SKM-1 treated with dmso at 0.1 percent for 144 hours (cell line): ENCODE measurements around the gene NTNG1.
"Not testable (repeated sequence)": the region's sequence is repeated elsewhere in the genome, so short reads cannot be mapped to it uniquely, and the experiment has no call there.

Source experiments
- DNase-seq: peaks from one replicate; lab custom pipeline; 2025; ENCODE audit not compliant: unreplicated experiment; lab: John Stamatoyannopoulos, UW

NTNG1 gene

GRCh38 chr1:107142666-107143065 lies 1.8 kb downstream of the NTNG1 start:
- no peak for DNase-seq

GRCh38 chr1:107145637-107146036 lies 4.8 kb downstream of the NTNG1 start:
- DNase-seq, result no peak

- DNase-seq, result no peak
Measured at GRCh38 chr1:107147843-107148242, 7.0 kb downstream of the NTNG1 start.

GRCh38 chr1:107149946-107150345 lies 9.1 kb downstream of the NTNG1 start:
- DNase-seq, result no peak

GRCh38 chr1:107151295-107151694 lies 10.5 kb downstream of the NTNG1 start:
- no peak for DNase-seq

- DNase-seq, result no peak
Measured at GRCh38 chr1:107152395-107152794, 11.6 kb downstream of the NTNG1 start.

GRCh38 chr1:107153014-107153413 lies 12.2 kb downstream of the NTNG1 start:
- no peak for DNase-seq

- DNase-seq, result no peak
Measured at GRCh38 chr1:107158496-107158895, 17.7 kb downstream of the NTNG1 start.

- DNase-seq, result no peak
Measured at GRCh38 chr1:107158991-107159390, 18.2 kb downstream of the NTNG1 start.

- DNase-seq, result no peak
Measured at GRCh38 chr1:107162745-107163144, 21.9 kb downstream of the NTNG1 start.

GRCh38 chr1:107164901-107165300 lies 24.1 kb downstream of the NTNG1 start:
- DNase-seq, result not testable (repeated sequence)

- no peak for DNase-seq
Measured at GRCh38 chr1:107169615-107170014, 28.8 kb downstream of the NTNG1 start.

- DNase-seq, result no peak
Measured at GRCh38 chr1:107171333-107171732, 30.5 kb downstream of the NTNG1 start.

GRCh38 chr1:107172450-107173170 lies 31.8 kb downstream of the NTNG1 start:
- no peak for DNase-seq

GRCh38 chr1:107175102-107175909 lies 34.5 kb downstream of the NTNG1 start:
- DNase-seq, result no peak

- DNase-seq, result no peak
Measured at GRCh38 chr1:107181253-107181969, 40.6 kb downstream of the NTNG1 start.

GRCh38 chr1:107183011-107183410 lies 42.2 kb downstream of the NTNG1 start:
- DNase-seq, result no peak

GRCh38 chr1:107184888-107185287 lies 44.0 kb downstream of the NTNG1 start:
- no peak for DNase-seq

GRCh38 chr1:107187399-107187798 lies 46.6 kb downstream of the NTNG1 start:
- no peak for DNase-seq

- no peak for DNase-seq
Measured at GRCh38 chr1:107188160-107188559, 47.3 kb downstream of the NTNG1 start.

GRCh38 chr1:107194380-107194779 lies 53.5 kb downstream of the NTNG1 start:
- DNase-seq, result no peak

- no peak for DNase-seq
Measured at GRCh38 chr1:107195476-107195875, 54.6 kb downstream of the NTNG1 start.
